Measurements from ENCODE around the gene CATSPERZ.

DNA sequence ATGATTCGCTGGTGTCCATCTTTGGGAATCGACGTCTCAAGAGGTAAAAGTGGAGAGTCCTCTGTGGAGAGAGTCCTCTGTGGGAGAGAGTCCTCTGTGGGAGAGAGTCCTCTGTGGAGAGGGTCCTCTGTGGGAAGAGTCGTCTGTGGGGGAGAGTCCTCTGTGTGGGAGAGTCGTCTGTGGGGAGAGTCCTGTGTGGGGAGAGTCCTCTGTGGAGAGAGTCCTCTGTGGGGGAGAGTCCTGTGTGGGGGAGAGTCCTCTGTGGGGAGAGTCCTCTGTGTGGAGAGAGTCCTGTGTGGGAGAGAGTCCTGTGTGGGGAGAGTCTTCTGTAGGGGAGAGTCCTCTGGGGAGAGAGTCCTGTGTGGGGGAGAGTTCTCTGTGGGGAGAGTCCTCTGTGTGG lies 20.9 kb downstream of the CATSPERZ start:
- TF ChIP-seq, protein P1, sequence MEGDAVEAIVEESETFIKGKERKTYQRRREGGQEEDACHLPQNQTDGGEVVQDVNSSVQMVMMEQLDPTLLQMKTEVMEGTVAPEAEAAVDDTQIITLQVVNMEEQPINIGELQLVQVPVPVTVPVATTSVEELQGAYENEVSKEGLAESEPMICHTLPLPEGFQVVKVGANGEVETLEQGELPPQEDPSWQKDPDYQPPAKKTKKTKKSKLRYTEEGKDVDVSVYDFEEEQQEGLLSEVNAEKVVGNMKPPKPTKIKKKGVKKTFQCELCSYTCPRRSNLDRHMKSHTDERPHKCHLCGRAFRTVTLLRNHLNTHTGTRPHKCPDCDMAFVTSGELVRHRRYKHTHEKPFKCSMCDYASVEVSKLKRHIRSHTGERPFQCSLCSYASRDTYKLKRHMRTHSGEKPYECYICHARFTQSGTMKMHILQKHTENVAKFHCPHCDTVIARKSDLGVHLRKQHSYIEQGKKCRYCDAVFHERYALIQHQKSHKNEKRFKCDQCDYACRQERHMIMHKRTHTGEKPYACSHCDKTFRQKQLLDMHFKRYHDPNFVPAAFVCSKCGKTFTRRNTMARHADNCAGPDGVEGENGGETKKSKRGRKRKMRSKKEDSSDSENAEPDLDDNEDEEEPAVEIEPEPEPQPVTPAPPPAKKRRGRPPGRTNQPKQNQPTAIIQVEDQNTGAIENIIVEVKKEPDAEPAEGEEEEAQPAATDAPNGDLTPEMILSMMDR (IDR thresholded peaks at IDR 0.05): no peak
- TF ChIP-seq POLR2AphosphoS5 (IDR thresholded peaks at IDR 0.05): no peak

Data from transverse colon (tissue), 4 donors.